ENCODE data around the gene CLEC16A. TPM values are rescaled to one million over a fixed set of nuclear protein-coding genes. Genes with fewer than 3 reads are reported as not detected.

CLEC16A gene
- total and polyA plus RNA-seq, 9 of the 15 experiments (the other 6 are each of a cell fraction or from before 2014, with no cell fraction given) = 1.00 to 22.3 (median 10.0) TPM

DNA sequence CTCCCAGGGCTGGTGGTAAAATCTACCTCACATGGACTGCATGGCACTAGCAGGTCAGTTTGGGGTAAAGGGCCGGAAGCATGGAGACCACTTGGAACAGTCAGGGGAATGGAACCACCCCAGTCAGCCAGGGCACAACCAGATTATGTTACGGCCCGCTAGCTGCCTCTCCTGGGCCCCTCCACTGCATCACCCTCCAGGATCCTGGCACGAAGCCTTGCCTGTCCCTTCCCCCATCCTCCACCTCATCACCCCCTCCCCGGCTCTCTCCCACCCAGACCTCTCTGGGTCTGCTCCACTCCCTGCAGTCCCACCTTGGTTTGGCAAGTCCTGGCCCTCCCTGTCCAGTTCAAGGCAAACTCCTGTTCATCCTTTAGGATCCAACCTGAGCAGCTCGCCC lies 91.7 kb downstream of the CLEC16A start:
- no peak for DNase-seq (ENCODE audit: extremely low read depth in 1 of 4, low spot score in 3 of 4)
- BruUV-seq (replicated peaks) = no TSS peak
- Histone ChIP-seq H3K4me1 (replicated peaks in 1 of 2; ENCODE audit: control insufficient read depth in 2 of 2, insufficient read depth in 2 of 2, low read length in 2 of 2) (peaks cover 10 to 15% of the 10 kb centered on the region in 2 experiments), H2AFZ (ENCODE audit: low read depth, low read length) (no peak overlapping the region), H3K36me3 (ENCODE audit: control insufficient read depth, insufficient read depth, low read length) (peaks cover 28% of the 10 kb centered on the region; the same call in 2 of the 3 replicates), H3K79me2 (ENCODE audit: control insufficient read depth, insufficient read depth, low read length) (no peaks in the 10 kb centered on the region), H3K27ac (ENCODE audit: extremely low read depth, low read depth, low read length) (no peak overlapping the region), H3K27me3 (ENCODE audit: control insufficient read depth in 2 of 2, insufficient read depth in 2 of 2, low read length in 2 of 2) (no peaks in the 10 kb centered on the region), H3K9me1 (ENCODE audit: control insufficient read depth, insufficient read depth, low read length) (no peaks in the 10 kb centered on the region), H4K20me1 (replicated peaks; ENCODE audit: control insufficient read depth, insufficient read depth, low read length) (no peaks in the 10 kb centered on the region; the same call in 1 of the 2 replicates), H3K9me3 (replicated peaks; ENCODE audit: control insufficient read depth, insufficient read depth, low read depth, low read length) (no peaks in the 10 kb centered on the region), H3K4me2 (ENCODE audit: insufficient read depth, low read length) (no peak overlapping the region), H3K9ac (ENCODE audit: insufficient read depth in 1 of 2, low read depth in 2 of 2, low read length in 2 of 2) (peak overlapping the region in 1 of 2 experiments; percentile 40; a peak in 2 of 4 replicates), H3K4me3 (no peak overlapping the region)
- no peak for ATAC-seq
- ChIA-PET POLR2A (no interaction called here), CTCF (ENCODE audit: low intra/inter-chr PET ratio) (no interaction called here)
- 87% methylated on average over 6 of the region's 6 CpGs for WGBS (ENCODE audit: insufficient coverage, low coverage, missing lambda C conversion rate)
- in situ Hi-C loops (cut with MboI) (no loop called here), intact Hi-C loops (cut with micrococcal nuclease) (no loop called here)
- TF ChIP-seq GTF2F1 (IDR thresholded peaks at IDR 0.05; ENCODE audit: low read depth, low read length) (no peak), ARNT (IDR thresholded peaks at IDR 0.05) (no peak), HSF4 (CRISPR knock-in tag; IDR thresholded peaks at IDR 0.05; ENCODE audit: borderline replicate concordance) (no peak), ZNF695 (CRISPR knock-in tag; IDR thresholded peaks at IDR 0.05) (no peak), HNRNPH1 (optimal IDR thresholded peaks at IDR 0.05; ENCODE audit: low read depth, low read length) (no peak), HDAC2 (IDR thresholded peaks at IDR 0.05) (no peak), ZFP36 (IDR thresholded peaks at IDR 0.05; ENCODE audit: low read depth, low read length, partially characterized antibody) (no peak)
- TF ChIP-seq, protein P1, sequence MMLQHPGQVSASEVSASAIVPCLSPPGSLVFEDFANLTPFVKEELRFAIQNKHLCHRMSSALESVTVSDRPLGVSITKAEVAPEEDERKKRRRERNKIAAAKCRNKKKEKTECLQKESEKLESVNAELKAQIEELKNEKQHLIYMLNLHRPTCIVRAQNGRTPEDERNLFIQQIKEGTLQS (IDR thresholded peaks at IDR 0.05) = no peak
- TF ChIP-seq, protein P1 (CRISPR knock-in tag; conservative IDR thresholded peaks at IDR 0.05) = no peak
- FAIRE-seq = no peak

Measured in K562 (cell line).